ENCODE measurements around the gene OOEP.

OOEP gene

GRCh38 chr6:73364549-73364948 lies 5.1 kb downstream of the OOEP start:
- no peak for DNase-seq (ENCODE audit: low read depth in 2 of 2)

GRCh38 chr6:73364121-73364520 lies 5.6 kb downstream of the OOEP start:
- DNase-seq (ENCODE audit: low read depth in 2 of 2): no peak

- DNase-seq (ENCODE audit: low read depth in 2 of 2): no peak
Observed at GRCh38 chr6:73363537-73363875, 6.2 kb downstream of the OOEP start.

- no peak for DNase-seq (ENCODE audit: low read depth in 2 of 2)
Observed at GRCh38 chr6:73362869-73363536, 6.7 kb downstream of the OOEP start.

GRCh38 chr6:73362358-73362757 lies 7.3 kb downstream of the OOEP start, which contains the start of gene KHDC3L:
KHDC3L (plus strand) TSS chr6:73362658; CDS start chr6:73362730, 72 bp downstream.
- DNase-seq (ENCODE audit: low read depth in 2 of 2): no peak

- DNase-seq (ENCODE audit: low read depth in 2 of 2): no peak
Observed at GRCh38 chr6:73353636-73354593, 15.8 kb downstream of the OOEP start, which contains the start of gene DPPA5. DPPA5 (minus strand) TSS chr6:73354276; CDS start chr6:73354225, 51 bp downstream.

GRCh38 chr6:73349311-73349710 lies 20.4 kb downstream of the OOEP start:
- no peak for DNase-seq (ENCODE audit: low read depth in 2 of 2)

- DNase-seq (ENCODE audit: low read depth in 2 of 2): no peak
Observed at GRCh38 chr6:73348550-73349204, 21.0 kb downstream of the OOEP start.

- no peak for DNase-seq (ENCODE audit: low read depth in 2 of 2)
Observed at GRCh38 chr6:73343164-73343563, 26.5 kb downstream of the OOEP start.

- no peak for DNase-seq (ENCODE audit: low read depth in 2 of 2)
Observed at GRCh38 chr6:73342174-73342573, 27.5 kb downstream of the OOEP start.

GRCh38 chr6:73341335-73341734 lies 28.4 kb downstream of the OOEP start:
- DNase-seq (ENCODE audit: low read depth in 2 of 2): no peak

GRCh38 chr6:73340048-73340447 lies 29.6 kb downstream of the OOEP start:
- DNase-seq (ENCODE audit: low read depth in 2 of 2): no peak

GRCh38 chr6:73339340-73339739 lies 30.4 kb downstream of the OOEP start:
- no peak for DNase-seq (ENCODE audit: low read depth in 2 of 2)

- DNase-seq (ENCODE audit: low read depth in 2 of 2): no peak
Observed at GRCh38 chr6:73329201-73329600, 40.5 kb downstream of the OOEP start.

- no peak for DNase-seq (ENCODE audit: low read depth in 2 of 2)
Observed at GRCh38 chr6:73328790-73329189, 40.9 kb downstream of the OOEP start.

- no peak for DNase-seq (ENCODE audit: low read depth in 2 of 2)
Observed at GRCh38 chr6:73325656-73326055, 44.0 kb downstream of the OOEP start.

GRCh38 chr6:73323323-73323722 lies 46.4 kb downstream of the OOEP start:
- DNase-seq (ENCODE audit: low read depth in 2 of 2): no peak

All from stimulated activated CD4-positive, alpha-beta T cell treated with anti-CD3 and anti-CD28 coated beads, Interleukin-1b, Interleukin-23, amount 100 ng/mL, for 4 hours (primary cell).